ENCODE measurements around the gene ALKBH3. TPM values are rescaled to one million over a fixed set of nuclear protein-coding genes. Genes with fewer than 3 reads are reported as not detected.

Gene ALKBH3
- total and polyA plus RNA-seq, 2 donors (not counting 3 experiments of a cell fraction or from before 2014, with no cell fraction given), result 28.0 to 34.7 TPM

DNA sequence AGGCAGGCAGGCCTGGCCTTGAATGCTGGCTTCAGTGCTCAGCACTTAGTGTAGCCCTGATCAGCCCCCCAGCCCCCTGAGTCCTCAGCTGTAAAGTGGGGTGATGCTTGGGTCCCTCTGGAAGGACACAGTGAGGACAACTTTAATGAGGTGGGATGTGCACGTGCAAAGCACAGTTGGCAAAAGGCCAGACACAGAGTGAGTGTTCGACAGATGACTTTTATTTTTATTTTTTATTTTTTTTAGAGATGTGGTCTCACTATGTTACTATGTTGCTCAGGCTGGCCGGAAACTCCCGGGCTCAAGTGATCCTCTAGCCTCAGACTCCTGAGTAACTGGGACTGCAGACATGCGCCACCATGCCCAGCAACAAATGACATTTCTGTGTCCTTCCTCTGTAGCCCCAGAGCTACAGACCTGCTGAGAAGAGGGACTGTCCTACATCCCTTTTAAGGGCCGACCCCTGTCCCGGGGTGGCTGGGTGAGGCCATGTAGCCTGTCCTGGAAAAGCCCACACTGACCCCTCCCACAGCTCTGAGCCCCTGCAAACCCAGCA lies 54.9 kb downstream of the ALKBH3 start:
- H3K27ac ChIP-seq (ENCODE audit: insufficient read depth, low read depth, low read length), result peak overlapping the region; percentile 50

DNA sequence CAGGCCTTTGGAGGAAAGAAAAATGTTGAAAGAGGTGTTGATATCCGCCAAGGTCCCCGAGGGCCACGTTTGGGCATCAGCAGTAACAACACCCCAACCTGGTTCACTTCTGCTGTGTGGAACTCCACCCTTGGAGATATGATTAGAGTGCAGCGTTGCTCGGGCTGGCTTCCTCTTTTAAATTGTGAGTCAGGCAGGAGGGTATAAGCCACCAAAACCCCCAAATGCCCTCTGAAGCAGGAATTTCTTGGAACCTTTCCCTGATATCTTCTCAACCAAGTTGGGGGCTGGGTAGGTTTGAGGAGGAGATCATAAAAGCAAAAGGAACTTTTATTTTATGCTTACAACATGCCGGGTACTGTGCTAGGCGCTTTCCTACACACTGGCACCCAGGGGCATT lies 55.4 kb downstream of the ALKBH3 start:
- Histone ChIP-seq H3K9ac (replicated peaks; ENCODE audit: extremely low read depth, insufficient read depth, low read length) (no peak overlapping the region), H3K27me3 (ENCODE audit: control insufficient read depth in 2 of 2, insufficient read depth in 2 of 2, low read length in 2 of 2) (no peaks in the 10 kb centered on the region), H3K9me3 (replicated peaks; ENCODE audit: control insufficient read depth, insufficient read depth, low read length) (no peaks in the 10 kb centered on the region), H2AFZ (ENCODE audit: low read depth, low read length) (peak overlapping the region; percentile 14), H3K9me1 (replicated peaks; ENCODE audit: control insufficient read depth, extremely low read depth, insufficient read depth, low read length) (no peaks in the 10 kb centered on the region), H4K20me1 (replicated peaks; ENCODE audit: control insufficient read depth, extremely low read depth, insufficient read depth, low read length) (no peaks in the 10 kb centered on the region), H3K4me2 (ENCODE audit: insufficient read depth, low read length) (peak overlapping the region; percentile 40), H3K36me3 (ENCODE audit: control insufficient read depth in 2 of 2, extremely low read depth in 1 of 2, insufficient read depth in 2 of 2, low read length in 2 of 2) (no peaks in the 10 kb centered on the region), H3K4me3 (replicated peaks in 1 of 3; ENCODE audit: insufficient read depth in 1 of 3, low read depth in 1 of 3, low read length in 3 of 3) (no peak overlapping the region), H3K4me1 (ENCODE audit: control insufficient read depth, extremely low read depth, insufficient read depth, low read length) (peaks cover 22% of the 10 kb centered on the region), H3K27ac (ENCODE audit: insufficient read depth, low read depth, low read length) (peak overlapping the region; percentile 50), H3K79me2 (ENCODE audit: control insufficient read depth, insufficient read depth, low read length) (no peaks in the 10 kb centered on the region)
- FAIRE-seq (peak; percentile 54), DNase-seq (ENCODE audit: low read depth, low spot score) (no peak)
- intact Hi-C loops (cut with micrococcal nuclease), result no loop called here
- CTCF ChIA-PET, result interaction anchor here (1.8 kb wide), 1 partner anchor 8 kb away, joined by 7 read pairs; no protein-coding TSS in a partner anchor
- POLR2A ChIA-PET, result no interaction called here
- no TSS peak for BruUV-seq (replicated peaks)
- peak; percentile 49 for TF ChIP-seq FOS (IDR thresholded peaks at IDR 0.05; ENCODE audit: borderline replicate concordance, insufficient read depth, low read length)
- no peak for TF ChIP-seq GATA2 (IDR thresholded peaks at IDR 0.05; ENCODE audit: insufficient read depth, insufficient read length, low read depth, low read length)
- dilution Hi-C loops (cut with MboI; ENCODE audit: extremely low pct_ligation_motif_present, low sequenced_read_pairs), result no loop called here

More for the DNA sequence above, 54.9 kb downstream of the ALKBH3 start:
- FAIRE-seq (peak; percentile 24), DNase-seq (ENCODE audit: low read depth, low spot score) (no peak)
- no peaks in the 10 kb centered on the region for H3K9me1 ChIP-seq (replicated peaks; ENCODE audit: control insufficient read depth, extremely low read depth, insufficient read depth, low read length)
- no peaks in the 10 kb centered on the region for H3K36me3 ChIP-seq (ENCODE audit: control insufficient read depth in 2 of 2, extremely low read depth in 1 of 2, insufficient read depth in 2 of 2, low read length in 2 of 2)
- no peak overlapping the region for H3K4me3 ChIP-seq (replicated peaks in 1 of 3; ENCODE audit: insufficient read depth in 1 of 3, low read depth in 1 of 3, low read length in 3 of 3)
- H3K9ac ChIP-seq (replicated peaks; ENCODE audit: extremely low read depth, insufficient read depth, low read length), result no peak overlapping the region
- H3K4me2 ChIP-seq (ENCODE audit: insufficient read depth, low read length), result peak overlapping the region; percentile 40
- no peaks in the 10 kb centered on the region for H3K27me3 ChIP-seq (ENCODE audit: control insufficient read depth in 2 of 2, insufficient read depth in 2 of 2, low read length in 2 of 2)
- dilution Hi-C loops (cut with MboI; ENCODE audit: extremely low pct_ligation_motif_present, low sequenced_read_pairs), result no loop called here
- BruUV-seq (replicated peaks), result no TSS peak
- H3K4me1 ChIP-seq (ENCODE audit: control insufficient read depth, extremely low read depth, insufficient read depth, low read length), result peaks cover 28% of the 10 kb centered on the region
- ChIA-PET POLR2A (no interaction called here), CTCF (no interaction called here)
- no peak for TF ChIP-seq POLR2A (IDR thresholded peaks at IDR 0.05; ENCODE audit: low read depth, low read length)
- no peak for TF ChIP-seq POLR2AphosphoS5 (IDR thresholded peaks at IDR 0.05; ENCODE audit: insufficient read depth, low read depth, low read length)
- TF ChIP-seq, protein P1, sequence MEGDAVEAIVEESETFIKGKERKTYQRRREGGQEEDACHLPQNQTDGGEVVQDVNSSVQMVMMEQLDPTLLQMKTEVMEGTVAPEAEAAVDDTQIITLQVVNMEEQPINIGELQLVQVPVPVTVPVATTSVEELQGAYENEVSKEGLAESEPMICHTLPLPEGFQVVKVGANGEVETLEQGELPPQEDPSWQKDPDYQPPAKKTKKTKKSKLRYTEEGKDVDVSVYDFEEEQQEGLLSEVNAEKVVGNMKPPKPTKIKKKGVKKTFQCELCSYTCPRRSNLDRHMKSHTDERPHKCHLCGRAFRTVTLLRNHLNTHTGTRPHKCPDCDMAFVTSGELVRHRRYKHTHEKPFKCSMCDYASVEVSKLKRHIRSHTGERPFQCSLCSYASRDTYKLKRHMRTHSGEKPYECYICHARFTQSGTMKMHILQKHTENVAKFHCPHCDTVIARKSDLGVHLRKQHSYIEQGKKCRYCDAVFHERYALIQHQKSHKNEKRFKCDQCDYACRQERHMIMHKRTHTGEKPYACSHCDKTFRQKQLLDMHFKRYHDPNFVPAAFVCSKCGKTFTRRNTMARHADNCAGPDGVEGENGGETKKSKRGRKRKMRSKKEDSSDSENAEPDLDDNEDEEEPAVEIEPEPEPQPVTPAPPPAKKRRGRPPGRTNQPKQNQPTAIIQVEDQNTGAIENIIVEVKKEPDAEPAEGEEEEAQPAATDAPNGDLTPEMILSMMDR (IDR thresholded peaks at IDR 0.05; ENCODE audit: extremely low read depth in 1 of 2, insufficient read depth in 1 of 2, low read depth in 1 of 2, low read length in 2 of 2), result no peak
- intact Hi-C loops (cut with micrococcal nuclease), result no loop called here
- no peaks in the 10 kb centered on the region for H4K20me1 ChIP-seq (replicated peaks; ENCODE audit: control insufficient read depth, extremely low read depth, insufficient read depth, low read length)
- H2AFZ ChIP-seq (ENCODE audit: low read depth, low read length), result peak overlapping the region; percentile 14
- H3K79me2 ChIP-seq (ENCODE audit: control insufficient read depth, insufficient read depth, low read length), result no peaks in the 10 kb centered on the region
- H3K9me3 ChIP-seq (replicated peaks; ENCODE audit: control insufficient read depth, insufficient read depth, low read length), result no peaks in the 10 kb centered on the region

Measured in endothelial cell of umbilical vein (primary cell).